Naive B cell (primary cell): ENCODE results near the gene KIF5A. TPM values are rescaled to one million over a fixed set of nuclear protein-coding genes. Genes with fewer than 3 reads are reported as not detected.
A peak's percentile ranks its signal among the peaks of the same experiment; 100 is the strongest.

Experiments
- ATAC-seq, 2 donors: fragments of 150-1000 bp; cut with Tn5 transposase; 2 replicates each; pipeline ENCODE4 v1.10.0; 2021; ENCODE audit warnings: low read depth in 2 of 2, mild to moderate bottlenecking in 2 of 2, moderate library complexity in 2 of 2
- DNase-seq: peaks from one replicate; pipeline ENCODE4 v3.0.0; 2022
- H3K27ac Mint-ChIP-seq, 6 donors: one replicate each; pipeline ENCODE4 v1.8.0; 2020 to 2022; ENCODE audit warnings: mild to moderate bottlenecking in 6 of 6, mixed read lengths in 6 of 6, moderate library complexity in 5 of 6, inconsistent platforms in 2 of 6
- H3K27me3 Mint-ChIP-seq, 3 donors: one replicate each; pipeline ENCODE4 v1.8.0; 2021 to 2022; ENCODE audit warnings: mixed read lengths in 3 of 3, mild to moderate bottlenecking in 1 of 3
- H3K36me3 Mint-ChIP-seq, 2 donors: one replicate each; pipeline ENCODE4 v1.8.0; 2020 to 2022; ENCODE audit warnings: mixed read lengths in 2 of 2, inconsistent platforms in 1 of 2, mild to moderate bottlenecking in 1 of 2
- H3K4me1 Mint-ChIP-seq, 3 donors: one replicate each; pipeline ENCODE4 v1.8.0; 2020 to 2022; ENCODE audit warnings: mixed read lengths in 3 of 3, inconsistent platforms in 1 of 3, mild to moderate bottlenecking in 1 of 3, moderate library complexity in 1 of 3
- H3K4me3 Mint-ChIP-seq, 8 donors: one replicate each; pipeline ENCODE4 v1.8.0; 2020 to 2022; ENCODE audit warnings: mild to moderate bottlenecking in 8 of 8, mixed read lengths in 8 of 8, moderate library complexity in 8 of 8, inconsistent platforms in 2 of 8
- H3K9me3 Mint-ChIP-seq, 7 donors: one replicate each; pipeline ENCODE4 v1.8.0; 2020 to 2022; ENCODE audit warnings: mixed read lengths in 7 of 7, mild to moderate bottlenecking in 5 of 7, inconsistent platforms in 2 of 7, moderate library complexity in 1 of 7
- polyA plus RNA-seq, 6 donors: library from polyadenylated mRNA; unstranded; fragments of 300-500 nt; fragmentation: Illumina TruSeq; gene quantifications; one replicate each; pipeline ENCODE4 v1.2.3, GENCODE V29; 2021; ENCODE audit warnings: low read depth in 6 of 6

The KIF5A gene
- polyA plus RNA-seq, 6 donors from 2014 or later, result not detected

GRCh38 chr12:57590864-57591781, 41.3 kb downstream of the KIF5A start, which contains the start of gene PIP4K2C:
TSS of gene PIP4K2C (plus strand) at chr12:57591192. CDS start at chr12:57591290, 98 bp downstream.
- Mint-ChIP-seq H3K4me1 (peaks cover 18 to 23% (median 21%) of the 10 kb centered on the region in 3 donors), H3K27ac (peak within 1 kb of the TSS; percentile 72 to 91 (median 85)), H3K36me3 (peaks cover 0 to 11% of the 10 kb centered on the region in 2 donors), H3K9me3 (no peaks in the 10 kb centered on the region), H3K4me3 (peak within 1 kb of the TSS; percentile 84 to 95 (median 90)), H3K27me3 (no peaks in the 10 kb centered on the region)
- peak; percentile 85 to 89 for ATAC-seq
- DNase-seq, result peak; percentile 75

- H3K27ac Mint-ChIP-seq, result peak overlapping the region; percentile 72 to 85 (median 83)
- ATAC-seq (no peak), DNase-seq (no peak)
- H3K4me3 Mint-ChIP-seq, result peak overlapping the region; percentile 84 to 95 (median 90)
- no peaks in the 10 kb centered on the region for H3K27me3 Mint-ChIP-seq
- H3K4me1 Mint-ChIP-seq, result peaks cover 18 to 23% (median 21%) of the 10 kb centered on the region in 3 donors
- peaks cover 5 to 15% of the 10 kb centered on the region in 2 donors for H3K36me3 Mint-ChIP-seq
- no peaks in the 10 kb centered on the region for H3K9me3 Mint-ChIP-seq
Observed at GRCh38 chr12:57591782-57592325, 42.0 kb downstream of the KIF5A start.

- Mint-ChIP-seq H3K9me3 (no peaks in the 10 kb centered on the region), H3K4me3 (peak overlapping the region; percentile 84 to 95 (median 90)), H3K4me1 (peaks cover 18 to 23% (median 21%) of the 10 kb centered on the region in 3 donors), H3K27me3 (no peaks in the 10 kb centered on the region), H3K36me3 (peaks cover 13 to 22% of the 10 kb centered on the region in 2 donors), H3K27ac (peak overlapping the region in 1 of 6 donors; percentile 12)
- ATAC-seq (no peak), DNase-seq (no peak)
Observed at GRCh38 chr12:57592551-57593165, 42.8 kb downstream of the KIF5A start.

- Mint-ChIP-seq H3K36me3 (peaks cover 18 to 25% of the 10 kb centered on the region in 2 donors), H3K4me3 (peak overlapping the region in 1 of 8 donors; percentile 85), H3K4me1 (peaks cover 18 to 23% (median 21%) of the 10 kb centered on the region in 3 donors), H3K27me3 (no peaks in the 10 kb centered on the region), H3K27ac (peak overlapping the region in 1 of 6 donors; percentile 56), H3K9me3 (no peaks in the 10 kb centered on the region)
- ATAC-seq, result no peak
- no peak for DNase-seq
Observed at GRCh38 chr12:57593187-57593586, 43.3 kb downstream of the KIF5A start.

GRCh38 chr12:57600395-57600794, 50.6 kb downstream of the KIF5A start:
- no peaks in the 10 kb centered on the region for H3K9me3 Mint-ChIP-seq
- DNase-seq, result no peak
- no peak overlapping the region for H3K4me3 Mint-ChIP-seq
- H3K4me1 Mint-ChIP-seq, result peaks cover 8 to 16% (median 12%) of the 10 kb centered on the region in 3 donors
- ATAC-seq, result no peak
- peaks cover 41 to 52% of the 10 kb centered on the region in 2 donors for H3K36me3 Mint-ChIP-seq
- H3K27ac Mint-ChIP-seq, result peak overlapping the region in 1 of 6 donors; percentile 73
- H3K27me3 Mint-ChIP-seq, result peaks cover 8 to 20% (median 11%) of the 10 kb centered on the region in 3 donors

GRCh38 chr12:57602544-57602943, 52.7 kb downstream of the KIF5A start:
- Mint-ChIP-seq H3K9me3 (no peaks in the 10 kb centered on the region), H3K27me3 (peaks cover 25 to 37% (median 29%) of the 10 kb centered on the region in 3 donors), H3K36me3 (peaks cover 25 to 39% of the 10 kb centered on the region in 2 donors), H3K27ac (peak overlapping the region in 1 of 6 donors; percentile 5), H3K4me1 (peaks cover 8 to 18% (median 16%) of the 10 kb centered on the region in 3 donors), H3K4me3 (peak overlapping the region in 1 of 8 donors; percentile 7)
- no peak for DNase-seq
- no peak for ATAC-seq

GRCh38 chr12:57603324-57603723, 53.5 kb downstream of the KIF5A start:
- no peaks in the 10 kb centered on the region for H3K9me3 Mint-ChIP-seq
- no peak for DNase-seq
- peaks cover 31 to 43% (median 37%) of the 10 kb centered on the region in 3 donors for H3K27me3 Mint-ChIP-seq
- H3K4me1 Mint-ChIP-seq, result peaks cover 8 to 18% (median 16%) of the 10 kb centered on the region in 3 donors
- H3K27ac Mint-ChIP-seq, result no peak overlapping the region
- H3K36me3 Mint-ChIP-seq, result peaks cover 21 to 34% of the 10 kb centered on the region in 2 donors
- ATAC-seq, result no peak
- peak overlapping the region in 5 of 8 donors; percentile 22 to 81 (median 67) for H3K4me3 Mint-ChIP-seq

- peaks cover 36 to 49% (median 43%) of the 10 kb centered on the region in 3 donors for H3K27me3 Mint-ChIP-seq
- peak overlapping the region; percentile 64 to 88 (median 76) for H3K4me3 Mint-ChIP-seq
- peaks cover 8 to 18% (median 16%) of the 10 kb centered on the region in 3 donors for H3K4me1 Mint-ChIP-seq
- peaks cover 17 to 30% of the 10 kb centered on the region in 2 donors for H3K36me3 Mint-ChIP-seq
- ATAC-seq, result no peak
- H3K27ac Mint-ChIP-seq, result no peak overlapping the region
- no peaks in the 10 kb centered on the region for H3K9me3 Mint-ChIP-seq
- DNase-seq, result no peak
Observed at GRCh38 chr12:57603815-57604453, 54.1 kb downstream of the KIF5A start.

GRCh38 chr12:57604454-57604991, 54.7 kb downstream of the KIF5A start, which contains the start of gene DTX3:
TSS of gene DTX3 (plus strand) at chr12:57604824. CDS start at chr12:57606518, 1,694 bp downstream.
- Mint-ChIP-seq H3K4me3 (peak within 1 kb of the TSS; percentile 65 to 88 (median 81)), H3K36me3 (peaks cover 12 to 24% of the 10 kb centered on the region in 2 donors), H3K4me1 (peaks cover 8 to 18% (median 16%) of the 10 kb centered on the region in 3 donors), H3K27me3 (peaks cover 36 to 55% (median 49%) of the 10 kb centered on the region in 3 donors), H3K27ac (peak within 1 kb of the TSS in 2 of 6 donors; percentile 66 to 75), H3K9me3 (no peaks in the 10 kb centered on the region)
- ATAC-seq, result peak; percentile 50 to 68
- no peak for DNase-seq

- H3K36me3 Mint-ChIP-seq, result peaks cover 9 to 18% of the 10 kb centered on the region in 2 donors
- H3K27me3 Mint-ChIP-seq, result peaks cover 37 to 62% (median 55%) of the 10 kb centered on the region in 3 donors
- H3K27ac Mint-ChIP-seq, result peak overlapping the region in 2 of 6 donors; percentile 66 to 75
- no peaks in the 10 kb centered on the region for H3K9me3 Mint-ChIP-seq
- H3K4me1 Mint-ChIP-seq, result peaks cover 10 to 19% (median 17%) of the 10 kb centered on the region in 3 donors
- peak overlapping the region; percentile 56 to 88 (median 72) for H3K4me3 Mint-ChIP-seq
- peak; percentile 28 to 30 for ATAC-seq
- DNase-seq, result no peak
Observed at GRCh38 chr12:57604992-57605810, 55.4 kb downstream of the KIF5A start.

GRCh38 chr12:57605811-57606311, 56.0 kb downstream of the KIF5A start:
- Mint-ChIP-seq H3K27ac (peak overlapping the region in 1 of 6 donors; percentile 75), H3K4me3 (peak overlapping the region in 5 of 8 donors; percentile 56 to 88 (median 72)), H3K9me3 (no peaks in the 10 kb centered on the region), H3K36me3 (peaks cover 3 to 11% of the 10 kb centered on the region in 2 donors), H3K27me3 (peaks cover 43 to 68% (median 62%) of the 10 kb centered on the region in 3 donors), H3K4me1 (peaks cover 14 to 26% (median 24%) of the 10 kb centered on the region in 3 donors)
- DNase-seq (no peak), ATAC-seq (no peak)
